Measurements from ENCODE around the gene SLC9A8. TPM values are rescaled to one million over a fixed set of nuclear protein-coding genes. Genes with fewer than 3 reads are reported as not detected.

SLC9A8 gene
- total and polyA plus RNA-seq, 2 of the 4 experiments (the other 2 are of a cell fraction): 4.1 to 5.0 TPM

- H4K5ac ChIP-seq (ENCODE audit: low read depth, low read length): peak overlapping the region; percentile 4; the same call in 1 of the 2 replicates
- no peak overlapping the region for H3K4me3 ChIP-seq (ENCODE audit: insufficient read depth, low read depth, low read length)
- no peak overlapping the region for H3K4me2 ChIP-seq (ENCODE audit: low read depth, low read length)
- DNase-seq (no peak), ATAC-seq (ENCODE audit: low read depth) (no peak)
- H2BK15ac ChIP-seq (ENCODE audit: low read depth, low read length): peak overlapping the region; percentile 74; the same call in 1 of the 3 replicates
- H3K27ac ChIP-seq (ENCODE audit: insufficient read depth, low read length): no peak overlapping the region
- H3K9me3 ChIP-seq (ENCODE audit: control insufficient read depth, insufficient read depth, low read length): no peaks in the 10 kb centered on the region
- peak overlapping the region; percentile 5 for H2AFZ ChIP-seq (replicated peaks; ENCODE audit: low read length, poor library complexity)
- dilution Hi-C loops (cut with HindIII; ENCODE audit: low sequenced_read_pairs, unreplicated experiment) (no loop called here), in situ Hi-C loops (cut with MboI; ENCODE audit: low sequenced_read_pairs) (no loop called here), intact Hi-C loops (cut with micrococcal nuclease) (no loop called here)
- WGBS, 2 experiments (ENCODE audit: extremely low coverage in 2 of 2, insufficient read length in 1 of 2): no CpG with 5 or more reads among the region's 4 CpGs
- BruUV-seq (replicated peaks): no TSS peak
- H2BK120ac ChIP-seq (ENCODE audit: low read depth, low read length): no peak overlapping the region; the same call in 1 of the 2 replicates
- H3K9ac ChIP-seq (ENCODE audit: low read depth, low read length): no peak overlapping the region
- TF ChIP-seq RAD21 (IDR thresholded peaks at IDR 0.05; ENCODE audit: low read length) (no peak), SMC3 (IDR thresholded peaks at IDR 0.05; ENCODE audit: low read depth, low read length) (no peak), RFX5 (IDR thresholded peaks at IDR 0.05; ENCODE audit: low read depth, low read length) (no peak), FOS (IDR thresholded peaks at IDR 0.05; ENCODE audit: low read depth, low read length) (no peak), BHLHE40 (IDR thresholded peaks at IDR 0.05; ENCODE audit: low read depth, low read length) (no peak), NFE2L2 (IDR thresholded peaks at IDR 0.05; ENCODE audit: low read depth, low read length) (no peak)
- peak overlapping the region; percentile 49; the same call in 1 of the 2 replicates for H4K91ac ChIP-seq (ENCODE audit: insufficient read depth, low read depth, low read length)
- peaks cover 4% of the 10 kb centered on the region; the same call in 1 of the 2 replicates for H4K20me1 ChIP-seq (ENCODE audit: insufficient read depth, low read length)
- no peak overlapping the region for H3K56ac ChIP-seq (ENCODE audit: extremely low read depth, insufficient read depth, low read length)
- H2BK20ac ChIP-seq (ENCODE audit: low read depth, low read length): no peak overlapping the region
- H3K14ac ChIP-seq (replicated peaks; ENCODE audit: low read depth, low read length): 0 out of 2 replicates have a peak overlapping the region, but pooled peaks have one; percentile 48
- POLR2A ChIA-PET (ENCODE audit: unreplicated experiment): no interaction called here
- peak overlapping the region; percentile 29; the same call in 1 of the 2 replicates for H3K4ac ChIP-seq (ENCODE audit: low read depth, low read length)
- 0 out of 2 replicates have a peak, but pooled peaks cover 7% of the 10 kb centered on the region for H3K9me1 ChIP-seq (ENCODE audit: insufficient read depth, low read length)
- H3K36me3 ChIP-seq (ENCODE audit: control insufficient read depth, insufficient read depth, low read length): no peaks in the 10 kb centered on the region
- H2AK5ac ChIP-seq (ENCODE audit: low read depth, low read length): peak overlapping the region; percentile 5; the same call in 1 of the 2 replicates
- H3K18ac ChIP-seq (ENCODE audit: low read depth, low read length): no peak overlapping the region
- no peak overlapping the region for H2BK5ac ChIP-seq (ENCODE audit: low read depth, low read length, poor library complexity, severe bottlenecking)
- no peak overlapping the region for H3K23ac ChIP-seq (ENCODE audit: low read depth, low read length)
- H3K4me1 ChIP-seq (ENCODE audit: control insufficient read depth, insufficient read depth, low read length): peaks cover 5% of the 10 kb centered on the region
- no peaks in the 10 kb centered on the region; the same call in 1 of the 2 replicates for H3K27me3 ChIP-seq (ENCODE audit: control insufficient read depth, insufficient read depth, low read length)
- CTCF ChIA-PET: no interaction called here
- H3K79me1 ChIP-seq (ENCODE audit: low read depth in 1 of 2, low read length in 2 of 2): no peaks in the 10 kb centered on the region
- peak overlapping the region in 1 of 2 experiments; percentile 38; a peak in 1 of 4 replicates for H4K8ac ChIP-seq (ENCODE audit: low read depth in 2 of 2, low read length in 2 of 2)
- H2AK9ac ChIP-seq (replicated peaks; ENCODE audit: low read depth, low read length, poor library complexity): no peak overlapping the region
Observed at GRCh38 chr20:49766979-49767521, 45.6 kb upstream of the SLC9A8 start.
